Endothelial cell of umbilical vein (primary cell): ENCODE results near the gene DNM2. TPM values are rescaled to one million over a fixed set of nuclear protein-coding genes. Genes with fewer than 3 reads are reported as not detected.

ENCODE experiments used
- BruUV-seq: library from RNA; stranded (reverse); fragments of 400-500 nt; replicated peaks from 2 replicates; lab custom pipeline; 2021; lab: Mats Ljungman, UMichigan
- CTCF ChIA-PET: fragments of 300-600, 350-600 bp; sonication (Branson Sonifier 250); formaldehyde crosslinking; loops from one replicate; lab custom pipeline; 2021; ENCODE audit warnings: antibody characterized with exemption, inconsistent platforms; lab: Charles Lee
- POLR2A ChIA-PET: fragments of 300-600, 350-600 bp; sonication (Branson Sonifier 250); formaldehyde crosslinking; loops from one replicate; lab custom pipeline; 2021; ENCODE audit warnings: antibody characterized with exemption, inconsistent platforms; lab: Charles Lee
- DNase-seq: peaks from one replicate; pipeline ENCODE4 v3.0.0-alpha.2; 2011; ENCODE audit warnings: low read depth, low spot score
- FAIRE-seq: peaks from 2 replicates; lab custom pipeline; 2011; peaks lifted over from hg19 to GRCh38; lab: Jason Lieb, UNC
- H2AFZ ChIP-seq: 2 replicates; pipeline ENCODE4 v1.6.0; 2012; ENCODE audit warnings: low read depth, low read length, control low read depth, inconsistent platforms
- H3K27ac ChIP-seq: 2 replicates; pipeline ENCODE4 v1.5.1; 2011; ENCODE audit warnings: low read depth, mild to moderate bottlenecking, control low read depth, low read length, moderate library complexity; ENCODE audit not compliant: insufficient read depth
- H3K27me3 ChIP-seq, 2 experiments: 2 replicates each; pipeline versions ENCODE4 v1.6.0 to v1.6.1; 2011; ENCODE audit warnings: low read length in 2 of 2, mixed read lengths in 1 of 2; ENCODE audit not compliant: control insufficient read depth in 2 of 2, insufficient read depth in 2 of 2
- H3K36me3 ChIP-seq, 2 experiments: 2 replicates in 1 of 2; 3 replicates in 1 of 2; pipeline ENCODE4 v1.5.1; 2011; ENCODE audit warnings: low read length in 2 of 2, mild to moderate bottlenecking in 1 of 2, moderate library complexity in 1 of 2; ENCODE audit not compliant: control insufficient read depth in 2 of 2, insufficient read depth in 2 of 2; ENCODE audit errors: extremely low read depth in 1 of 2
- H3K4me1 ChIP-seq: 3 replicates; pipeline ENCODE4 v1.5.1; 2011; ENCODE audit warnings: mild to moderate bottlenecking, low read length; ENCODE audit not compliant: control insufficient read depth, insufficient read depth; ENCODE audit errors: extremely low read depth
- H3K4me2 ChIP-seq: 2 replicates; pipeline ENCODE4 v1.6.1; 2011; ENCODE audit warnings: low read length, control low read depth, mixed read lengths; ENCODE audit not compliant: insufficient read depth
- H3K4me3 ChIP-seq, 3 experiments: fragments of 200-600 bp in 1 of 3; sonication (generic), shearing (Covaris generic) in 1 of 3; replicated peaks in 1 of 3; 2 replicates each; pipeline ENCODE4 v1.5.1; 2011 to 2016; ENCODE audit warnings: control low read depth in 3 of 3, low read length in 3 of 3, mild to moderate bottlenecking in 2 of 3, inconsistent platforms in 1 of 3, low read depth in 1 of 3, moderate library complexity in 1 of 3; ENCODE audit not compliant: insufficient read depth in 1 of 3
- H3K79me2 ChIP-seq: 2 replicates; pipeline ENCODE4 v1.6.0; 2012; ENCODE audit warnings: low read length, inconsistent platforms; ENCODE audit not compliant: control insufficient read depth, insufficient read depth
- H3K9ac ChIP-seq: replicated peaks from 2 replicates; pipeline ENCODE3; 2011; ENCODE audit warnings: low read length, control low read depth; ENCODE audit not compliant: insufficient read depth; ENCODE audit errors: extremely low read depth
- H3K9me1 ChIP-seq: replicated peaks from 3 replicates; pipeline ENCODE4 v1.6.0; 2011; ENCODE audit warnings: mild to moderate bottlenecking, low read length; ENCODE audit not compliant: control insufficient read depth, insufficient read depth; ENCODE audit errors: extremely low read depth
- H3K9me3 ChIP-seq: replicated peaks from 2 replicates; pipeline ENCODE4 v1.5.1; 2012; ENCODE audit warnings: low read length, inconsistent platforms; ENCODE audit not compliant: control insufficient read depth, insufficient read depth
- H4K20me1 ChIP-seq: replicated peaks from 2 replicates; pipeline ENCODE3; 2011; ENCODE audit warnings: mild to moderate bottlenecking, low read length; ENCODE audit not compliant: control insufficient read depth, insufficient read depth; ENCODE audit errors: extremely low read depth
- EZH2 ChIP-seq: IDR thresholded peaks from 2 replicates; pipeline ENCODE4 v1.6.1; 2012; ENCODE audit warnings: borderline replicate concordance, low read depth, mild to moderate bottlenecking, moderate library complexity, low read length, inconsistent platforms; ENCODE audit not compliant: severe bottlenecking
- FOS ChIP-seq: IDR thresholded peaks from 2 replicates; pipeline ENCODE4 v1.6.1; 2011; ENCODE audit warnings: mild to moderate bottlenecking, low read length, moderate library complexity, borderline replicate concordance; ENCODE audit not compliant: insufficient read depth
- GATA2 ChIP-seq: IDR thresholded peaks from 2 replicates; pipeline ENCODE4 v1.7.0; 2011; ENCODE audit warnings: low read depth, mild to moderate bottlenecking, moderate library complexity, mixed read lengths, low read length; ENCODE audit not compliant: insufficient read length, insufficient read depth
- JUN ChIP-seq: IDR thresholded peaks from 2 replicates; pipeline ENCODE4 v1.6.1; 2011; ENCODE audit warnings: borderline replicate concordance, low read depth; ENCODE audit not compliant: insufficient read length, insufficient read depth
- MAX ChIP-seq: IDR thresholded peaks from 2 replicates; pipeline ENCODE4 v1.6.1; 2011; ENCODE audit not compliant: insufficient read depth, insufficient read length
- MYC ChIP-seq: IDR thresholded peaks from one replicate; pipeline ENCODE4 v1.6.1; 2011; ENCODE audit warnings: mild to moderate bottlenecking, low read depth, low read length
- POLR2A ChIP-seq: IDR thresholded peaks from 2 replicates; pipeline ENCODE4 v1.6.1; 2012; ENCODE audit warnings: low read depth, mild to moderate bottlenecking, control low read depth, low read length
- POLR2AphosphoS5 ChIP-seq: IDR thresholded peaks from 2 replicates; pipeline ENCODE4 v1.6.1; 2012; ENCODE audit warnings: low read depth, mild to moderate bottlenecking, control low read depth, low read length, moderate library complexity; ENCODE audit not compliant: insufficient read depth
- dilution Hi-C: fragments of 300-500 bp; cut with MboI; formaldehyde crosslinking; loops from one replicate; pipeline ENCODE4 v1.15.0; 2019; ENCODE audit warnings: low sequenced_read_pairs; ENCODE audit not compliant: extremely low pct_ligation_motif_present
- intact Hi-C: fragments of 100-400 bp; cut with micrococcal nuclease; formaldehyde crosslinking; loops from one replicate; pipeline ENCODE4 v1.10.0; 2022
- polyA plus RNA-seq, 4 experiments: library from polyadenylated mRNA; depleted of rRNA in 3 of 4; stranded (reverse) in 3 of 4; unstranded in 1 of 4; fragments of >200 nt; gene quantifications; 2 replicates each; pipeline versions ENCODE4 v1.2.1 to v1.2.3, GENCODE V29; 2011 to 2012; ENCODE audit warnings: missing spikeins in 1 of 4
- total RNA-seq: library from RNA; stranded (reverse); gene quantifications from 2 replicates; pipeline ENCODE4 v1.2.3, GENCODE V29; 2021
- TF ChIP-seq, protein P1 (sequence below), 2 donors: IDR thresholded peaks; 1 replicate in 1 of 2; 2 replicates in 1 of 2; pipeline ENCODE4 v1.5.1; 2011; ENCODE audit warnings: low read length in 2 of 2, mild to moderate bottlenecking in 2 of 2, moderate library complexity in 2 of 2, control low read depth in 1 of 2, inconsistent platforms in 1 of 2, low read depth in 1 of 2; ENCODE audit not compliant: insufficient read depth in 1 of 2; ENCODE audit errors: extremely low read depth in 1 of 2

The DNM2 gene
- total and polyA plus RNA-seq, 2 donors (not counting 3 experiments of a cell fraction or from before 2014, with no cell fraction given): 81.8 to 175 TPM

DNA sequence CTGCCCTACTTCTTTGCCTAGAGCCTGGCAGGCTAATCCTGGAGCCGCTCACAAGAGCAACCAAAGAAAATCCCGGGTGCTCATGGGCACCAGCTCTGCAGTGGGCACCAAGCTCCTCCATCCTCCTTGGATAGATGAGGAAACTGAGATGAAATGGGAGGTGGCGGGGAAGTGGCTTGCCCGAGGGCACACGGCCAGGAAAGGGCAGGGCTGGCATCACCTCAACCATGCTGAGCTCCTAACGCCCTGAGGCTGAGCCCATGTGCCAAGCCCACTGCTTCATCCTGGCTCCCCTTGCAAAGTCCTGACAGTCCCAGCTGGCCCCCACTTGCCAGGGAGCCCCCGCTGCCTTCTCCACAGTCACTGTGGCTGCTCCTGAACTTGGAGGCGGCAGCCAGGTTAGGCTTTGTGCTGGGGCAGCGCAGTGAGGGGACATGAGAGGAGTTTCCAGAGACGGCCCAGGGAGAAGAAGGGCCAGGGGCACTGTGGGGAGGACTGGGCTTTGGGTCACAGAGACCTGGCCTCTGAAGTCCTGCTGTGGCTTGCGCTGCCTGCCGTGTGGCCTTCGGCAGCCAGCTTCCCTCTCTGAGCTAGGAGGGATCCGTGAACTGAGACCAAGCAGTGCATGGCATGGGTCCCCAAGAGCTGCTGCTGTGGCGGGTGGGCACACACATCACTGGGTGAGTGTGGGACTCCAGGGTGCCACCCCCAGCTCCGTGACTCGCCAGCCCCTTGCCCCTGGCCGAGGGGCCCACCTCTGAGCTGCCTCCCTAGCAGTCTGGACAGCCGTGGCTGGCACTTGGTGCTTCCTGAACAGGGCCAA, 100.6 kb downstream of the DNM2 start:
- H3K27me3 ChIP-seq: no peaks in the 10 kb centered on the region
- no peak overlapping the region for H3K4me3 ChIP-seq
- no TSS peak for BruUV-seq
- H4K20me1 ChIP-seq: no peaks in the 10 kb centered on the region
- intact Hi-C loops (no loop called here), dilution Hi-C loops (no loop called here)
- FAIRE-seq (no peak), DNase-seq (no peak)
- TF ChIP-seq FOS: no peak
- TF ChIP-seq MAX: no peak
- TF ChIP-seq EZH2: no peak
- no peak for TF ChIP-seq MYC
- TF ChIP-seq JUN: no peak
- TF ChIP-seq GATA2: no peak
- no peak for TF ChIP-seq POLR2A
- no peak for TF ChIP-seq POLR2AphosphoS5
- TF ChIP-seq, protein P1, sequence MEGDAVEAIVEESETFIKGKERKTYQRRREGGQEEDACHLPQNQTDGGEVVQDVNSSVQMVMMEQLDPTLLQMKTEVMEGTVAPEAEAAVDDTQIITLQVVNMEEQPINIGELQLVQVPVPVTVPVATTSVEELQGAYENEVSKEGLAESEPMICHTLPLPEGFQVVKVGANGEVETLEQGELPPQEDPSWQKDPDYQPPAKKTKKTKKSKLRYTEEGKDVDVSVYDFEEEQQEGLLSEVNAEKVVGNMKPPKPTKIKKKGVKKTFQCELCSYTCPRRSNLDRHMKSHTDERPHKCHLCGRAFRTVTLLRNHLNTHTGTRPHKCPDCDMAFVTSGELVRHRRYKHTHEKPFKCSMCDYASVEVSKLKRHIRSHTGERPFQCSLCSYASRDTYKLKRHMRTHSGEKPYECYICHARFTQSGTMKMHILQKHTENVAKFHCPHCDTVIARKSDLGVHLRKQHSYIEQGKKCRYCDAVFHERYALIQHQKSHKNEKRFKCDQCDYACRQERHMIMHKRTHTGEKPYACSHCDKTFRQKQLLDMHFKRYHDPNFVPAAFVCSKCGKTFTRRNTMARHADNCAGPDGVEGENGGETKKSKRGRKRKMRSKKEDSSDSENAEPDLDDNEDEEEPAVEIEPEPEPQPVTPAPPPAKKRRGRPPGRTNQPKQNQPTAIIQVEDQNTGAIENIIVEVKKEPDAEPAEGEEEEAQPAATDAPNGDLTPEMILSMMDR (IDR thresholded peaks at IDR 0.05; ENCODE audit: extremely low read depth in 1 of 2, insufficient read depth in 1 of 2, low read depth in 1 of 2, low read length in 2 of 2): no peak
- no peak overlapping the region for H3K9ac ChIP-seq
- CTCF ChIA-PET: interaction anchor here (1.6 to 2.0 kb wide), 3 partner anchors 40 to 53 kb away, joined by 4 to 6 read pairs (median 4); partner anchors contain the start of gene CARM1
- H3K4me1 ChIP-seq: no peaks in the 10 kb centered on the region
- POLR2A ChIA-PET: no interaction called here
- H3K79me2 ChIP-seq: peaks cover 1% of the 10 kb centered on the region
- H3K27ac ChIP-seq: no peak overlapping the region
- no peak overlapping the region for H2AFZ ChIP-seq
- no peaks in the 10 kb centered on the region for H3K9me1 ChIP-seq
- H3K4me2 ChIP-seq: no peak overlapping the region
- no peaks in the 10 kb centered on the region for H3K9me3 ChIP-seq
- peaks cover 4 to 40% of the 10 kb centered on the region in 2 experiments for H3K36me3 ChIP-seq
